ENCODE measurements around the gene HCK.

Gene HCK

GRCh38 chr20:32051720-32052089 is 337 bp upstream of the HCK start:
- H3K27me3 ChIP-seq (ENCODE audit: control insufficient read depth, insufficient read depth, low read length): peaks cover 47% of the 10 kb centered on the region
- peak overlapping the region; percentile 60 for H3K4me3 ChIP-seq (ENCODE audit: low read length)
- no peak overlapping the region for H3K27ac ChIP-seq (ENCODE audit: low read length)
- no peak overlapping the region for H3K9ac ChIP-seq (ENCODE audit: low read length)
- no peaks in the 10 kb centered on the region for H3K36me3 ChIP-seq (ENCODE audit: control insufficient read depth, low read depth, low read length)
- no peaks in the 10 kb centered on the region for H3K4me1 ChIP-seq (ENCODE audit: control insufficient read depth, low read depth, low read length)
- H3K9me3 ChIP-seq (ENCODE audit: control insufficient read depth, low read depth, low read length): no peaks in the 10 kb centered on the region

- Histone ChIP-seq H3K4me3 (ENCODE audit: low read length) (peak overlapping the region; percentile 60), H3K27ac (ENCODE audit: low read length) (no peak overlapping the region), H3K4me1 (ENCODE audit: control insufficient read depth, low read depth, low read length) (no peaks in the 10 kb centered on the region), H3K36me3 (ENCODE audit: control insufficient read depth, low read depth, low read length) (no peaks in the 10 kb centered on the region), H3K27me3 (ENCODE audit: control insufficient read depth, insufficient read depth, low read length) (peaks cover 47% of the 10 kb centered on the region), H3K9me3 (ENCODE audit: control insufficient read depth, low read depth, low read length) (no peaks in the 10 kb centered on the region), H3K9ac (ENCODE audit: low read length) (no peak overlapping the region)
Measured at GRCh38 chr20:32052778-32053362, 828 bp downstream of the HCK start.

GRCh38 chr20:32053648-32054047 is 1.6 kb downstream of the HCK start:
- Histone ChIP-seq H3K36me3 (ENCODE audit: control insufficient read depth, low read depth, low read length) (no peaks in the 10 kb centered on the region), H3K9ac (ENCODE audit: low read length) (no peak overlapping the region), H3K27me3 (ENCODE audit: control insufficient read depth, insufficient read depth, low read length) (peaks cover 47% of the 10 kb centered on the region), H3K4me3 (ENCODE audit: low read length) (no peak overlapping the region), H3K9me3 (ENCODE audit: control insufficient read depth, low read depth, low read length) (no peaks in the 10 kb centered on the region), H3K27ac (ENCODE audit: low read length) (no peak overlapping the region), H3K4me1 (ENCODE audit: control insufficient read depth, low read depth, low read length) (no peaks in the 10 kb centered on the region)

GRCh38 chr20:32056708-32057483 is 4.9 kb downstream of the HCK start:
- Histone ChIP-seq H3K9ac (ENCODE audit: low read length) (no peak overlapping the region), H3K9me3 (ENCODE audit: control insufficient read depth, low read depth, low read length) (no peaks in the 10 kb centered on the region), H3K4me1 (ENCODE audit: control insufficient read depth, low read depth, low read length) (no peaks in the 10 kb centered on the region), H3K36me3 (ENCODE audit: control insufficient read depth, low read depth, low read length) (no peaks in the 10 kb centered on the region), H3K27ac (ENCODE audit: low read length) (no peak overlapping the region), H3K27me3 (ENCODE audit: control insufficient read depth, insufficient read depth, low read length) (peaks cover 22% of the 10 kb centered on the region), H3K4me3 (ENCODE audit: low read length) (no peak overlapping the region)

- Histone ChIP-seq H3K9me3 (ENCODE audit: control insufficient read depth, low read depth, low read length) (no peaks in the 10 kb centered on the region), H3K9ac (ENCODE audit: low read length) (no peak overlapping the region), H3K36me3 (ENCODE audit: control insufficient read depth, low read depth, low read length) (no peaks in the 10 kb centered on the region), H3K4me1 (ENCODE audit: control insufficient read depth, low read depth, low read length) (no peaks in the 10 kb centered on the region), H3K4me3 (ENCODE audit: low read length) (no peak overlapping the region), H3K27ac (ENCODE audit: low read length) (no peak overlapping the region), H3K27me3 (ENCODE audit: control insufficient read depth, insufficient read depth, low read length) (peaks cover 14% of the 10 kb centered on the region)
Measured at GRCh38 chr20:32057656-32058184, 5.7 kb downstream of the HCK start.

GRCh38 chr20:32059189-32059588 is 7.1 kb downstream of the HCK start:
- Histone ChIP-seq H3K27ac (ENCODE audit: low read length) (no peak overlapping the region), H3K4me3 (ENCODE audit: low read length) (no peak overlapping the region), H3K36me3 (ENCODE audit: control insufficient read depth, low read depth, low read length) (no peaks in the 10 kb centered on the region), H3K9ac (ENCODE audit: low read length) (no peak overlapping the region), H3K4me1 (ENCODE audit: control insufficient read depth, low read depth, low read length) (no peaks in the 10 kb centered on the region), H3K9me3 (ENCODE audit: control insufficient read depth, low read depth, low read length) (no peaks in the 10 kb centered on the region), H3K27me3 (ENCODE audit: control insufficient read depth, insufficient read depth, low read length) (no peaks in the 10 kb centered on the region)

- no peaks in the 10 kb centered on the region for H3K9me3 ChIP-seq (ENCODE audit: control insufficient read depth, low read depth, low read length)
- no peak overlapping the region for H3K27ac ChIP-seq (ENCODE audit: low read length)
- no peaks in the 10 kb centered on the region for H3K36me3 ChIP-seq (ENCODE audit: control insufficient read depth, low read depth, low read length)
- H3K4me1 ChIP-seq (ENCODE audit: control insufficient read depth, low read depth, low read length): no peaks in the 10 kb centered on the region
- H3K4me3 ChIP-seq (ENCODE audit: low read length): no peak overlapping the region
- no peak overlapping the region for H3K9ac ChIP-seq (ENCODE audit: low read length)
- no peaks in the 10 kb centered on the region for H3K27me3 ChIP-seq (ENCODE audit: control insufficient read depth, insufficient read depth, low read length)
Measured at GRCh38 chr20:32062776-32063170, 10.7 kb downstream of the HCK start.

GRCh38 chr20:32063695-32064094 is 11.7 kb downstream of the HCK start:
- no peak overlapping the region for H3K9ac ChIP-seq (ENCODE audit: low read length)
- H3K4me1 ChIP-seq (ENCODE audit: control insufficient read depth, low read depth, low read length): no peaks in the 10 kb centered on the region
- H3K27ac ChIP-seq (ENCODE audit: low read length): no peak overlapping the region

GRCh38 chr20:32064667-32065066 is 12.6 kb downstream of the HCK start:
- Histone ChIP-seq H3K27ac (ENCODE audit: low read length) (no peak overlapping the region), H3K4me3 (ENCODE audit: low read length) (no peak overlapping the region), H3K36me3 (ENCODE audit: control insufficient read depth, low read depth, low read length) (no peaks in the 10 kb centered on the region), H3K27me3 (ENCODE audit: control insufficient read depth, insufficient read depth, low read length) (no peaks in the 10 kb centered on the region), H3K9me3 (ENCODE audit: control insufficient read depth, low read depth, low read length) (no peaks in the 10 kb centered on the region), H3K4me1 (ENCODE audit: control insufficient read depth, low read depth, low read length) (no peaks in the 10 kb centered on the region), H3K9ac (ENCODE audit: low read length) (no peak overlapping the region)

More at GRCh38 chr20:32063695-32064094, 11.7 kb downstream of the HCK start:
- Histone ChIP-seq H3K4me3 (ENCODE audit: low read length) (no peak overlapping the region), H3K36me3 (ENCODE audit: control insufficient read depth, low read depth, low read length) (no peaks in the 10 kb centered on the region), H3K27me3 (ENCODE audit: control insufficient read depth, insufficient read depth, low read length) (no peaks in the 10 kb centered on the region), H3K9me3 (ENCODE audit: control insufficient read depth, low read depth, low read length) (no peaks in the 10 kb centered on the region)

- Histone ChIP-seq H3K9me3 (ENCODE audit: control insufficient read depth, low read depth, low read length) (no peaks in the 10 kb centered on the region), H3K27me3 (ENCODE audit: control insufficient read depth, insufficient read depth, low read length) (no peaks in the 10 kb centered on the region), H3K27ac (ENCODE audit: low read length) (no peak overlapping the region), H3K4me1 (ENCODE audit: control insufficient read depth, low read depth, low read length) (no peaks in the 10 kb centered on the region), H3K4me3 (ENCODE audit: low read length) (no peak overlapping the region), H3K36me3 (ENCODE audit: control insufficient read depth, low read depth, low read length) (no peaks in the 10 kb centered on the region), H3K9ac (ENCODE audit: low read length) (no peak overlapping the region)
Measured at GRCh38 chr20:32067234-32067821, 15.3 kb downstream of the HCK start.

- no peaks in the 10 kb centered on the region for H3K4me1 ChIP-seq (ENCODE audit: control insufficient read depth, low read depth, low read length)
- H3K9me3 ChIP-seq (ENCODE audit: control insufficient read depth, low read depth, low read length): no peaks in the 10 kb centered on the region
- no peak overlapping the region for H3K27ac ChIP-seq (ENCODE audit: low read length)
- H3K27me3 ChIP-seq (ENCODE audit: control insufficient read depth, insufficient read depth, low read length): no peaks in the 10 kb centered on the region
- H3K36me3 ChIP-seq (ENCODE audit: control insufficient read depth, low read depth, low read length): no peaks in the 10 kb centered on the region
- H3K4me3 ChIP-seq (ENCODE audit: low read length): no peak overlapping the region
- H3K9ac ChIP-seq (ENCODE audit: low read length): no peak overlapping the region
Measured at GRCh38 chr20:32068174-32068573, 16.1 kb downstream of the HCK start.
